ENCODE results near the gene SPINK8.
"Not testable (repeated sequence)": the region's sequence is repeated elsewhere in the genome, so short reads cannot be mapped to it uniquely, and the experiment has no call there.

SPINK8 gene

GRCh38 chr3:48345946-48346572, 12.6 kb upstream of the SPINK8 start:
- no peak for DNase-seq
- Mint-ChIP-seq H3K27me3 (peaks cover 12% of the 10 kb centered on the region), H3K9me3 (no peaks in the 10 kb centered on the region), H3K4me3 (no peak overlapping the region), H3K36me3 (no peaks in the 10 kb centered on the region), H3K27ac (no peak overlapping the region), H3K4me1 (no peaks in the 10 kb centered on the region)
- CTCF ChIA-PET = interaction anchor here (0.6 kb wide), 1 partner anchor 12 kb away, joined by 3 read pairs; no protein-coding TSS in a partner anchor

- no peak for DNase-seq
- Mint-ChIP-seq H3K27ac (no peak overlapping the region), H3K9me3 (no peaks in the 10 kb centered on the region), H3K36me3 (no peaks in the 10 kb centered on the region), H3K4me1 (no peaks in the 10 kb centered on the region), H3K4me3 (no peak overlapping the region), H3K27me3 (peaks cover 12% of the 10 kb centered on the region)
- CTCF ChIA-PET = no interaction called here
These were observed 11.5 kb upstream of the SPINK8 start for GRCh38 chr3:48344867-48345507.

GRCh38 chr3:48343432-48343831, 10.0 kb upstream of the SPINK8 start:
- CTCF ChIA-PET = no interaction called here
- peaks cover 7% of the 10 kb centered on the region for H3K27me3 Mint-ChIP-seq

DNA sequence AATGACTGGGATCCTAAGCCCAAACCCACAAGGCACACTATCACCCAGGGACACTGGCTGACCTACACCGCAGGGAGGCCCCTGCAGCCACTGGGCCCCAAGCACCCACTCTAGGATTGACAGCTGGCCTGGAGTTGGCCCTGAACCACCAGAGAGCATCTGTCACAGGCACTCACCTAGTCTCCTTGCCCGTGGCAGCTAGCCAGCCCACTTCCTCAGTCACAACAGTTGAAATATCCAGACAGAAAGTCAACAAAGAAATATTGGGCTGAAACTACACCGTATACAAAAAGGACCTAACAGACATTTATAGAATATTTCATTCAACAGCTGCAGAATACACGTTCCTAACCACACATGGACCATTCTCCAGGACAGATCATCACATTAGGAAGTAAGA, 5.2 kb upstream of the SPINK8 start:
- no peaks in the 10 kb centered on the region for H3K36me3 Mint-ChIP-seq
- H3K4me3 Mint-ChIP-seq = no peak overlapping the region
- DNase-seq = no peak
- H3K4me1 Mint-ChIP-seq = no peaks in the 10 kb centered on the region
- H3K9me3 Mint-ChIP-seq = no peaks in the 10 kb centered on the region
- CTCF ChIA-PET = no interaction called here
- H3K27me3 Mint-ChIP-seq = peaks cover 22% of the 10 kb centered on the region
- no peak overlapping the region for H3K27ac Mint-ChIP-seq

More at GRCh38 chr3:48343432-48343831, 10.0 kb upstream of the SPINK8 start:
- DNase-seq = no peak
- no peaks in the 10 kb centered on the region for H3K4me1 Mint-ChIP-seq
- H3K4me3 Mint-ChIP-seq = no peak overlapping the region
- no peaks in the 10 kb centered on the region for H3K9me3 Mint-ChIP-seq
- no peak overlapping the region for H3K27ac Mint-ChIP-seq
- no peaks in the 10 kb centered on the region for H3K36me3 Mint-ChIP-seq

DNA sequence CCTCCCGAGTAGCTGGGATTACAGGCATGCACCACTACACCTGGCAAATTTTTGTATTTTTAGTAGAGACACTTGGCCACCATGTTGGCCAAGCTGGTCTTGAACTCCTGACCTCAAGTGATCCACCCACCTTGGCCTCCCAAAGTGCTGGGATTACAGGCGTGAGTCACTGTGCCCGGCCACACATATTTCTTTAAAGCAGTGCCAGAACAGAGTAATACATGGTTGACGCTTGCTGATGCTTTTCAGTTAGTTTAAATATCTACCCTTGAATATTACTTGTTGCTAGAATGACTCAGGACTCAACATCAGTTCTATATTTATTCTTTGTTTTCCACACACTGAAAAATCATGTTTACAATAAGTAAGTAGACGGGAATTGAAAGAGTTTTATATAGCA, 4.1 kb upstream of the SPINK8 start:
- H3K36me3 Mint-ChIP-seq, H3K4me1 Mint-ChIP-seq, H3K9me3 Mint-ChIP-seq, H3K4me3 Mint-ChIP-seq, H3K27ac Mint-ChIP-seq, DNase-seq, CTCF ChIA-PET: not testable (repeated sequence)
- peaks cover 32% of the 10 kb centered on the region for H3K27me3 Mint-ChIP-seq

DNA sequence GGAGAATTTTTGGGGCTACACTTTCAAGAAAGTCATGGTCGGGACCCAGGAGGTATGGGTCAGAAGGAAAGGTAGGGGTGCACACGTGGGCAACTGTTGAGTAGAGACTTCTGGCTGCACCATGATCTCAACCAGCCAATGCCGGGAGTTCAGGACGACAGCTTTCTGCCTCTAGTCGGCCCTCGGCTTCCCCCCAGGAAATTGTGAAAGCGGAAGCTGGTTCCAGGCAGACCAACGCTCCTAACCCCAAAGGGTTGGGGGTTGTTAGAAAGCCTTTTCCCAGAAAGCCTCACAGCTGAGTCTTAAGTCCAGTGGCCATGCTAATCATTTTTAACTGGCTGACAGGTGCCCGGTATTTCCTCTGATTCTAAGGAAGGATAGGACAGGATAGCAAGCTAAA, 1.8 kb upstream of the SPINK8 start:
- CTCF ChIA-PET, H3K4me1 Mint-ChIP-seq, H3K9me3 Mint-ChIP-seq, H3K27ac Mint-ChIP-seq, H3K36me3 Mint-ChIP-seq, DNase-seq, H3K4me3 Mint-ChIP-seq: not testable (repeated sequence)
- peaks cover 44% of the 10 kb centered on the region for H3K27me3 Mint-ChIP-seq

GRCh38 chr3:48334605-48335004, 1.1 kb upstream of the SPINK8 start:
- Mint-ChIP-seq H3K27me3 (peaks cover 46% of the 10 kb centered on the region), H3K4me1 (no peaks in the 10 kb centered on the region), H3K4me3 (no peak overlapping the region), H3K27ac (no peak overlapping the region), H3K9me3 (no peaks in the 10 kb centered on the region), H3K36me3 (no peaks in the 10 kb centered on the region)
- CTCF ChIA-PET = interaction anchor here (0.8 kb wide), 1 partner anchor 66 kb away, joined by 3 read pairs; no protein-coding TSS in a partner anchor
- no peak for DNase-seq

GRCh38 chr3:48331706-48332435, 1.6 kb downstream of the SPINK8 start:
- H3K27ac Mint-ChIP-seq, DNase-seq, H3K4me3 Mint-ChIP-seq, H3K9me3 Mint-ChIP-seq, H3K36me3 Mint-ChIP-seq, CTCF ChIA-PET, H3K4me1 Mint-ChIP-seq: not testable (repeated sequence)
- peaks cover 54% of the 10 kb centered on the region for H3K27me3 Mint-ChIP-seq

GRCh38 chr3:48320996-48321395, 12.5 kb downstream of the SPINK8 start:
- H3K9me3 Mint-ChIP-seq = no peaks in the 10 kb centered on the region
- CTCF ChIA-PET = no interaction called here
- peaks cover 23% of the 10 kb centered on the region for H3K27me3 Mint-ChIP-seq
- H3K27ac Mint-ChIP-seq = peak overlapping the region; percentile 61
- no peaks in the 10 kb centered on the region for H3K36me3 Mint-ChIP-seq
- DNase-seq = no peak
- no peak overlapping the region for H3K4me3 Mint-ChIP-seq
- peaks cover 15% of the 10 kb centered on the region for H3K4me1 Mint-ChIP-seq

- H3K4me3 Mint-ChIP-seq = no peak overlapping the region
- H3K36me3 Mint-ChIP-seq = peaks cover 2% of the 10 kb centered on the region
- peaks cover 11% of the 10 kb centered on the region for H3K9me3 Mint-ChIP-seq
- peaks cover 33% of the 10 kb centered on the region for H3K27me3 Mint-ChIP-seq
- CTCF ChIA-PET = interaction anchor here (0.8 kb wide), 1 partner anchor 77 kb away, joined by 3 read pairs; no protein-coding TSS in a partner anchor
- no peak for DNase-seq
- no peak overlapping the region for H3K27ac Mint-ChIP-seq
- H3K4me1 Mint-ChIP-seq = peaks cover 15% of the 10 kb centered on the region
These were observed 14.6 kb downstream of the SPINK8 start for GRCh38 chr3:48318713-48319468.

GRCh38 chr3:48314542-48314941, 18.9 kb downstream of the SPINK8 start:
- Mint-ChIP-seq H3K4me1 (no peaks in the 10 kb centered on the region), H3K36me3 (peaks cover 2% of the 10 kb centered on the region), H3K27me3 (peaks cover 42% of the 10 kb centered on the region), H3K4me3 (no peak overlapping the region), H3K9me3 (peaks cover 15% of the 10 kb centered on the region), H3K27ac (no peak overlapping the region)
- CTCF ChIA-PET = no interaction called here
- no peak for DNase-seq

- peaks cover 19% of the 10 kb centered on the region for H3K4me1 Mint-ChIP-seq
- CTCF ChIA-PET = no interaction called here
- H3K27me3 Mint-ChIP-seq = peaks cover 31% of the 10 kb centered on the region
- H3K27ac Mint-ChIP-seq = peak overlapping the region; percentile 26
- H3K36me3 Mint-ChIP-seq = no peaks in the 10 kb centered on the region
- H3K4me3 Mint-ChIP-seq = no peak overlapping the region
- no peaks in the 10 kb centered on the region for H3K9me3 Mint-ChIP-seq
- DNase-seq = no peak
These were observed 26.5 kb downstream of the SPINK8 start for GRCh38 chr3:48306860-48307530.

DNA sequence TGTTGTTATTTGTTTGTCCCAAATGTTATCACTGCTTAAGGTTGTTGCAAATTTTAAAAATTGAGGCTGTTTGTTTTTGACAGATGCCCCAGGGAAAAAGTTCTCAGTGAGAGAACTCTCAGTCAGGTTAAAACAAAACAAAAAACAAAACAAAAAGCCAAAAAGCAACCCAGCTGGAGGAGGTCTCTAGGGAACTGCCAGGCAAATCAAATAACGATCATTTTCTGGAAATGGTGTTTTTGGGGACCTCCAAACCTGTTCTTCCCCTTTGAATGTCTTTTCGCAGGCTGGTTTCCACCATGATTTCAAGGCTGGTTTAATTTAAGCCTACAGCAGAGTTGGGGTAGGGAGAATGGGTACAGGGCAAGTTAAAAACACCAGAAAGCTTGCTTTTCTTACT, 27.2 kb downstream of the SPINK8 start:
- Mint-ChIP-seq H3K9me3 (no peaks in the 10 kb centered on the region), H3K4me1 (peaks cover 23% of the 10 kb centered on the region), H3K27ac (no peak overlapping the region), H3K4me3 (no peak overlapping the region), H3K27me3 (peaks cover 31% of the 10 kb centered on the region), H3K36me3 (no peaks in the 10 kb centered on the region)
- no peak for DNase-seq
- CTCF ChIA-PET = no interaction called here

- peaks cover 31% of the 10 kb centered on the region for H3K27me3 Mint-ChIP-seq
- no peak for DNase-seq
- H3K9me3 Mint-ChIP-seq = no peaks in the 10 kb centered on the region
- H3K36me3 Mint-ChIP-seq = peaks cover 2% of the 10 kb centered on the region
- H3K4me3 Mint-ChIP-seq = no peak overlapping the region
- no peak overlapping the region for H3K27ac Mint-ChIP-seq
- CTCF ChIA-PET = no interaction called here
- peaks cover 23% of the 10 kb centered on the region for H3K4me1 Mint-ChIP-seq
These were observed 28.1 kb downstream of the SPINK8 start for GRCh38 chr3:48305396-48305795.
